K562 (cell line): ENCODE measurements around the gene VIPR2. TPM values are rescaled to one million over a fixed set of nuclear protein-coding genes. Genes with fewer than 3 reads are reported as not detected.

Source experiments
- ATAC-seq: fragments of 200-7000 bp; cut with Tn5 transposase; 3 replicates; pipeline ENCODE4 v1.9.1; 2020; ENCODE audit warnings: moderate library complexity
- BruUV-seq: library from RNA; stranded (reverse); fragments of 400-500 nt; replicated peaks from 2 replicates; lab custom pipeline; 2021; lab: Mats Ljungman, UMichigan
- CTCF ChIA-PET: fragments of 300-600 bp; formaldehyde crosslinking; extraction: SDS; loops from one replicate; lab custom pipeline; 2021; ENCODE audit warnings: low intra/inter-chr PET ratio; lab: Yijun Ruan, JAX
- POLR2A ChIA-PET: fragments of 300-600, 350-650 bp; sonication (Branson Sonifier 250); formaldehyde crosslinking; extraction: SDS; loops from one replicate; lab custom pipeline; 2021; ENCODE audit warnings: antibody characterized with exemption, inconsistent platforms; lab: Yijun Ruan, JAX
- DNase-seq, 4 experiments: peaks; one replicate each; pipeline versions ENCODE4 v3.0.0 to v3.0.0-alpha.2; 2011 to 2018; ENCODE audit warnings: low spot score in 3 of 4, mixed read lengths in 3 of 4; ENCODE audit errors: extremely low read depth in 1 of 4
- FAIRE-seq: peaks from 2 replicates; lab custom pipeline; 2011; peaks lifted over from hg19 to GRCh38; lab: Jason Lieb, UNC
- H2AFZ ChIP-seq: 2 replicates; pipeline ENCODE4 v1.6.0; 2011; ENCODE audit warnings: low read depth, low read length, control low read depth, inconsistent platforms
- H3K27ac ChIP-seq: fragments of 200-600 bp; 3 replicates; pipeline ENCODE4 v1.8.0; 2011; ENCODE audit warnings: low read depth, mild to moderate bottlenecking, control low read depth, inconsistent platforms, low read length, moderate library complexity, mixed read lengths; ENCODE audit errors: extremely low read depth
- H3K27me3 ChIP-seq, 2 experiments: fragments of 300-600 bp in 1 of 2; 2 replicates in 1 of 2; 3 replicates in 1 of 2; pipeline versions ENCODE4 v1.6.0 to v1.8.0; 2011; ENCODE audit warnings: inconsistent platforms in 2 of 2, low read length in 2 of 2, mild to moderate bottlenecking in 1 of 2, mixed read lengths in 1 of 2, moderate library complexity in 1 of 2; ENCODE audit not compliant: control insufficient read depth in 2 of 2, insufficient read depth in 2 of 2
- H3K36me3 ChIP-seq: fragments of 300-600 bp; 3 replicates; pipeline ENCODE4 v1.8.0; 2011; ENCODE audit warnings: mild to moderate bottlenecking, low read length, inconsistent platforms; ENCODE audit not compliant: control insufficient read depth, insufficient read depth
- H3K4me1 ChIP-seq, 2 experiments: fragments of 200-600 bp in 1 of 2; replicated peaks in 1 of 2; 2 replicates in 1 of 2; 3 replicates in 1 of 2; pipeline versions ENCODE4 v1.5.1 to v1.8.0; 2011; ENCODE audit warnings: inconsistent platforms in 2 of 2, low read length in 2 of 2, mild to moderate bottlenecking in 1 of 2, mixed read lengths in 1 of 2, moderate library complexity in 1 of 2; ENCODE audit not compliant: control insufficient read depth in 2 of 2, insufficient read depth in 2 of 2
- H3K4me2 ChIP-seq: 2 replicates; pipeline ENCODE4 v1.6.1; 2011; ENCODE audit warnings: low read length, control low read depth, inconsistent platforms, mixed read lengths; ENCODE audit not compliant: insufficient read depth
- H3K4me3 ChIP-seq: fragments of 200-600 bp; sonication (generic), shearing (Covaris generic); 2 replicates; pipeline ENCODE4 v1.5.1; 2016; ENCODE audit warnings: control low read depth, inconsistent platforms
- H3K79me2 ChIP-seq: fragments of 200-600 bp; 3 replicates; pipeline ENCODE4 v1.8.0; 2011; ENCODE audit warnings: low read length, inconsistent platforms; ENCODE audit not compliant: control insufficient read depth, insufficient read depth
- H3K9ac ChIP-seq, 2 experiments: 2 replicates each; pipeline versions ENCODE4 v1.6.0 to v1.6.1; 2011; ENCODE audit warnings: low read depth in 2 of 2, low read length in 2 of 2, control low read depth in 1 of 2, inconsistent platforms in 1 of 2, mild to moderate bottlenecking in 1 of 2, mixed read lengths in 1 of 2; ENCODE audit not compliant: insufficient read depth in 1 of 2
- H3K9me1 ChIP-seq: one replicate; pipeline ENCODE4 v1.6.0; 2011; ENCODE audit warnings: inconsistent platforms, mild to moderate bottlenecking, low read length, moderate library complexity; ENCODE audit not compliant: control insufficient read depth, insufficient read depth
- H3K9me3 ChIP-seq: replicated peaks from 2 replicates; pipeline ENCODE4 v1.5.1; 2011; ENCODE audit warnings: low read depth, low read length, inconsistent platforms; ENCODE audit not compliant: control insufficient read depth, insufficient read depth
- H4K20me1 ChIP-seq: replicated peaks from 2 replicates; pipeline ENCODE4 v1.6.1; 2011; ENCODE audit warnings: low read length, inconsistent platforms, mixed read lengths; ENCODE audit not compliant: control insufficient read depth, insufficient read depth
- BACH1 ChIP-seq: fragments of 200-800 bp; sonication (Bioruptor generic); IDR thresholded peaks from 2 replicates; pipeline ENCODE4 v1.6.1; 2016; ENCODE audit warnings: missing genetic modification characterization, missing compliant biosample characterization
- GTF2B ChIP-seq: IDR thresholded peaks from 2 replicates; pipeline ENCODE4 v1.6.1; 2011; ENCODE audit not compliant: insufficient read length; ENCODE audit errors: extremely low read depth
- MIER1 ChIP-seq: fragments of 450-650 bp; IDR thresholded peaks from 2 replicates; pipeline ENCODE4 v1.6.1; 2016; ENCODE audit warnings: antibody characterized with exemption, mild to moderate bottlenecking, low read depth
- SIX5 ChIP-seq, 2 experiments: IDR thresholded peaks; 2 replicates each; pipeline ENCODE4 v1.6.1; 2011; ENCODE audit warnings: low read length in 2 of 2, borderline replicate concordance in 1 of 2, low read depth in 1 of 2, mild to moderate bottlenecking in 1 of 2, moderate library complexity in 1 of 2; ENCODE audit not compliant: insufficient read depth in 1 of 2
- TAL1 ChIP-seq: fragments of 450-650 bp; IDR thresholded peaks from 2 replicates; pipeline ENCODE4 v1.6.1; 2016; ENCODE audit warnings: mild to moderate bottlenecking
- UBTF ChIP-seq, 2 experiments: IDR thresholded peaks; 2 replicates each; pipeline ENCODE4 v1.6.1; 2012; ENCODE audit warnings: improper control_type of control experiment in 2 of 2, low read depth in 2 of 2, low read length in 2 of 2, borderline replicate concordance in 1 of 2
- ZKSCAN3 ChIP-seq: fragments of 250-450 bp; sonication (Bioruptor Pico); IDR thresholded peaks from 2 replicates; pipeline ENCODE4 v1.4.0; 2020
- ZNF239 ChIP-seq: fragments of 250-450 bp; sonication (Bioruptor Pico); IDR thresholded peaks from 2 replicates; pipeline ENCODE4 v1.4.0; 2020; ENCODE audit warnings: mild to moderate bottlenecking
- WGBS: fragments of 100-300 bp; shearing (Covaris generic); methylation state at CpG from one replicate; pipeline ENCODE4 v1.1.6; 2016; ENCODE audit warnings: low coverage, mixed read lengths; ENCODE audit not compliant: insufficient coverage; ENCODE audit errors: missing lambda C conversion rate; 5-methylcytosine and 5-hydroxymethylcytosine counted together
- in situ Hi-C: fragments of 300-500 bp; cut with MboI; formaldehyde crosslinking; loops from 4 replicates; pipeline ENCODE4 v1.15.0; 2018; ENCODE audit warnings: inconsistent platforms, mixed read lengths
- intact Hi-C: fragments of 100-400 bp; cut with micrococcal nuclease; formaldehyde crosslinking; loops from 2 replicates; pipeline ENCODE4 v1.14.2; 2022
- polyA plus RNA-seq, 8 experiments: library from polyadenylated mRNA; depleted of rRNA in 4 of 8; stranded (reverse) in 5 of 8; unstranded in 3 of 8; fragments of >200 nt; fragmentation: Nextera tagmentation in 2 of 8; fragmentation: Illumina TruSeq in 1 of 8; extraction: Ambion mirVana in 2 of 8; extraction: Trizol in 1 of 8; gene quantifications; 2 replicates each; pipeline versions ENCODE4 v1.2.1 to v1.2.3, GENCODE V29; 2011 to 2014; ENCODE audit warnings: inconsistent platforms in 1 of 8, missing spikeins in 1 of 8
- total RNA-seq, 7 experiments: library from RNA; depleted of rRNA in 6 of 7; stranded (reverse); fragments of >200 nt in 6 of 7; fragmentation: Illumina TruSeq in 2 of 7; extraction: Trizol in 2 of 7; gene quantifications; 2 replicates each; pipeline versions ENCODE4 v1.2.1 to v1.2.3, GENCODE V29; 2011 to 2021; ENCODE audit warnings: low replicate concordance in 1 of 7
- TF ChIP-seq, protein P1 (sequence below): conservative IDR thresholded peaks from 2 replicates; pipeline ENCODE4 v1.6.1; 2011; ENCODE audit warnings: low read depth, mild to moderate bottlenecking, low read length; ENCODE audit not compliant: control insufficient read depth
- TF ChIP-seq, protein P2 (sequence below): fragments of 450-650 bp; formaldehyde crosslinking; conservative IDR thresholded peaks from 2 replicates; pipeline ENCODE4 v1.4.0; 2022; ENCODE audit warnings: mild to moderate bottlenecking, missing genetic modification characterization

Gene VIPR2
- total and polyA plus RNA-seq, 9 of the 15 experiments (the other 6 are each of a cell fraction or from before 2014, with no cell fraction given) = 0.04 TPM; not detected in 8

- H2AFZ ChIP-seq = no peak overlapping the region
- no peaks in the 10 kb centered on the region for H4K20me1 ChIP-seq
- in situ Hi-C loops (no loop called here), intact Hi-C loops (no loop called here)
- peaks cover 5% of the 10 kb centered on the region for H3K9me3 ChIP-seq
- no peak for FAIRE-seq
- H3K4me1 ChIP-seq = no peaks in the 10 kb centered on the region
- H3K27ac ChIP-seq = no peak overlapping the region
- TF ChIP-seq, protein P1, sequence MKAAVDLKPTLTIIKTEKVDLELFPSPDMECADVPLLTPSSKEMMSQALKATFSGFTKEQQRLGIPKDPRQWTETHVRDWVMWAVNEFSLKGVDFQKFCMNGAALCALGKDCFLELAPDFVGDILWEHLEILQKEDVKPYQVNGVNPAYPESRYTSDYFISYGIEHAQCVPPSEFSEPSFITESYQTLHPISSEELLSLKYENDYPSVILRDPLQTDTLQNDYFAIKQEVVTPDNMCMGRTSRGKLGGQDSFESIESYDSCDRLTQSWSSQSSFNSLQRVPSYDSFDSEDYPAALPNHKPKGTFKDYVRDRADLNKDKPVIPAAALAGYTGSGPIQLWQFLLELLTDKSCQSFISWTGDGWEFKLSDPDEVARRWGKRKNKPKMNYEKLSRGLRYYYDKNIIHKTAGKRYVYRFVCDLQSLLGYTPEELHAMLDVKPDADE = no peak
- TF ChIP-seq MIER1 (no peak), ZKSCAN3 (CRISPR knock-in tag) (no peak), TAL1 (no peak), BACH1 (tag) (no peak), ZNF239 (CRISPR knock-in tag) (no peak), UBTF (IDR thresholded peaks at IDR 0.05; ENCODE audit: borderline replicate concordance in 1 of 2, low read depth in 2 of 2, low read length in 2 of 2) (no peak), SIX5 (IDR thresholded peaks at IDR 0.05; ENCODE audit: borderline replicate concordance in 1 of 2, insufficient read depth in 1 of 2, low read depth in 1 of 2, low read length in 2 of 2) (no peak), GTF2B (no peak)
- TF ChIP-seq, protein P2, sequence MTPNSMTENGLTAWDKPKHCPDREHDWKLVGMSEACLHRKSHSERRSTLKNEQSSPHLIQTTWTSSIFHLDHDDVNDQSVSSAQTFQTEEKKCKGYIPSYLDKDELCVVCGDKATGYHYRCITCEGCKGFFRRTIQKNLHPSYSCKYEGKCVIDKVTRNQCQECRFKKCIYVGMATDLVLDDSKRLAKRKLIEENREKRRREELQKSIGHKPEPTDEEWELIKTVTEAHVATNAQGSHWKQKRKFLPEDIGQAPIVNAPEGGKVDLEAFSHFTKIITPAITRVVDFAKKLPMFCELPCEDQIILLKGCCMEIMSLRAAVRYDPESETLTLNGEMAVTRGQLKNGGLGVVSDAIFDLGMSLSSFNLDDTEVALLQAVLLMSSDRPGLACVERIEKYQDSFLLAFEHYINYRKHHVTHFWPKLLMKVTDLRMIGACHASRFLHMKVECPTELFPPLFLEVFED (CRISPR knock-in tag) = no peak
- WGBS = under 1% methylated on average over 8 of the region's 8 CpGs
- no peak for DNase-seq
- H3K4me2 ChIP-seq = no peak overlapping the region
- no peak overlapping the region for H3K9ac ChIP-seq
- H3K4me3 ChIP-seq = no peak overlapping the region
- ChIA-PET CTCF (no interaction called here), POLR2A (interaction anchor here (0.9 to 1.5 kb wide), 3 partner anchors 9 to 18 kb away, joined by 3 to 4 read pairs (median 3); no protein-coding TSS in a partner anchor)
- ATAC-seq = no peak; the same call in 2 of the 3 replicates
- no peaks in the 10 kb centered on the region for H3K9me1 ChIP-seq
- BruUV-seq = no TSS peak
- no peaks in the 10 kb centered on the region for H3K79me2 ChIP-seq
- H3K36me3 ChIP-seq = no peaks in the 10 kb centered on the region
- H3K27me3 ChIP-seq = peaks cover 49 to 72% of the 10 kb centered on the region in 2 experiments
Observed at GRCh38 chr7:159151231-159151630, 6.6 kb upstream of the VIPR2 start.
